ENCODE results near the gene RPL10A. TPM values are rescaled to one million over a fixed set of nuclear protein-coding genes. Genes with fewer than 3 reads are reported as not detected.
"Not testable (repeated sequence)": the region's sequence is repeated elsewhere in the genome, so short reads cannot be mapped to it uniquely, and the experiment has no call there.

RPL10A gene
- total RNA-seq, 2 experiments from 2014 or later: 2,144 to 2,205 TPM

GRCh38 chr6:35508027-35508426, 39.8 kb downstream of the RPL10A start:
- Mint-ChIP-seq H3K27ac (no peak overlapping the region), H3K27me3 (peaks cover 11% of the 10 kb centered on the region), H3K4me1 (ENCODE audit: low read depth) (no peaks in the 10 kb centered on the region), H3K4me3 (no peak overlapping the region), H3K36me3 (no peaks in the 10 kb centered on the region), H3K9me3 (no peaks in the 10 kb centered on the region)
- no peak for DNase-seq
- CTCF ChIA-PET: interaction anchor here (1.5 kb wide), 1 partner anchor 15 kb away, joined by 3 read pairs; no protein-coding TSS in a partner anchor
- intact Hi-C loops (cut with micrococcal nuclease): no loop called here
- POLR2A ChIA-PET: no interaction called here

- H3K27ac Mint-ChIP-seq: no peak overlapping the region
- H3K36me3 Mint-ChIP-seq: no peaks in the 10 kb centered on the region
- H3K4me3 Mint-ChIP-seq: no peak overlapping the region
- H3K4me1 Mint-ChIP-seq (ENCODE audit: low read depth): no peaks in the 10 kb centered on the region
- intact Hi-C loops (cut with micrococcal nuclease): no loop called here
- CTCF ChIA-PET: no interaction called here
- no peaks in the 10 kb centered on the region for H3K9me3 Mint-ChIP-seq
- H3K27me3 Mint-ChIP-seq: peaks cover 11% of the 10 kb centered on the region
- no peak for DNase-seq
- POLR2A ChIA-PET: no interaction called here
Observed at GRCh38 chr6:35508542-35508941, 40.3 kb downstream of the RPL10A start.

- DNase-seq: no peak
- Mint-ChIP-seq H3K4me1 (ENCODE audit: low read depth) (no peaks in the 10 kb centered on the region), H3K27me3 (peaks cover 11% of the 10 kb centered on the region), H3K27ac (no peak overlapping the region), H3K4me3 (no peak overlapping the region), H3K36me3 (no peaks in the 10 kb centered on the region), H3K9me3 (no peaks in the 10 kb centered on the region)
- CTCF ChIA-PET: interaction anchor here (1.6 to 1.8 kb wide), 2 partner anchors 12 to 13 kb away, joined by 4 to 7 read pairs; no protein-coding TSS in a partner anchor
- POLR2A ChIA-PET: no interaction called here
- intact Hi-C loops (cut with micrococcal nuclease): no loop called here
Observed at GRCh38 chr6:35510916-35511561, 42.8 kb downstream of the RPL10A start.

- POLR2A ChIA-PET: no interaction called here
- CTCF ChIA-PET: no interaction called here
Observed at GRCh38 chr6:35511562-35511941, 43.4 kb downstream of the RPL10A start.

GRCh38 chr6:35512006-35512405, 43.8 kb downstream of the RPL10A start:
- ChIA-PET POLR2A (no interaction called here), CTCF (no interaction called here)
- DNase-seq: no peak

More at GRCh38 chr6:35511562-35511941, 43.4 kb downstream of the RPL10A start:
- no peaks in the 10 kb centered on the region for H3K9me3 Mint-ChIP-seq
- H3K36me3 Mint-ChIP-seq: no peaks in the 10 kb centered on the region
- H3K4me3 Mint-ChIP-seq: no peak overlapping the region
- intact Hi-C loops (cut with micrococcal nuclease): no loop called here
- no peaks in the 10 kb centered on the region for H3K4me1 Mint-ChIP-seq (ENCODE audit: low read depth)
- no peak overlapping the region for H3K27ac Mint-ChIP-seq
- H3K27me3 Mint-ChIP-seq: peaks cover 11% of the 10 kb centered on the region
- no peak for DNase-seq

GRCh38 chr6:35512740-35513139, 44.5 kb downstream of the RPL10A start, which contains the start of gene TULP1:
Gene TULP1, minus strand, starts transcription at chr6:35512896. Its CDS starts 38 bp downstream, at chr6:35512858.
- Mint-ChIP-seq H3K4me1 (ENCODE audit: low read depth) (no peaks in the 10 kb centered on the region), H3K27ac (no peak within 1 kb of the TSS), H3K9me3 (no peaks in the 10 kb centered on the region), H3K4me3 (no peak within 1 kb of the TSS), H3K27me3 (peaks cover 11% of the 10 kb centered on the region), H3K36me3 (no peaks in the 10 kb centered on the region)
- CTCF ChIA-PET: no interaction called here
- intact Hi-C loops (cut with micrococcal nuclease): no loop called here
- POLR2A ChIA-PET: no interaction called here
- no peak for DNase-seq

More at GRCh38 chr6:35512006-35512405, 43.8 kb downstream of the RPL10A start:
- no peaks in the 10 kb centered on the region for H3K9me3 Mint-ChIP-seq
- no peak overlapping the region for H3K4me3 Mint-ChIP-seq
- H3K27ac Mint-ChIP-seq: no peak overlapping the region
- no peaks in the 10 kb centered on the region for H3K36me3 Mint-ChIP-seq
- intact Hi-C loops (cut with micrococcal nuclease): no loop called here
- no peaks in the 10 kb centered on the region for H3K4me1 Mint-ChIP-seq (ENCODE audit: low read depth)
- H3K27me3 Mint-ChIP-seq: peaks cover 11% of the 10 kb centered on the region

- no peaks in the 10 kb centered on the region for H3K36me3 Mint-ChIP-seq
- intact Hi-C loops (cut with micrococcal nuclease): no loop called here
- ChIA-PET POLR2A (no interaction called here), CTCF (no interaction called here)
- no peak for DNase-seq
- peaks cover 11% of the 10 kb centered on the region for H3K27me3 Mint-ChIP-seq
- no peak overlapping the region for H3K4me3 Mint-ChIP-seq
- no peaks in the 10 kb centered on the region for H3K4me1 Mint-ChIP-seq (ENCODE audit: low read depth)
- H3K27ac Mint-ChIP-seq: no peak overlapping the region
- H3K9me3 Mint-ChIP-seq: no peaks in the 10 kb centered on the region
Observed at GRCh38 chr6:35514587-35514986, 46.4 kb downstream of the RPL10A start.

- CTCF ChIA-PET: interaction anchor here (1.0 kb wide), 1 partner anchor 222 kb away, joined by 3 read pairs; no protein-coding TSS in a partner anchor
- H3K27me3 Mint-ChIP-seq; H3K36me3 Mint-ChIP-seq; POLR2A ChIA-PET; H3K4me3 Mint-ChIP-seq; intact Hi-C loops (cut with micrococcal nuclease); H3K9me3 Mint-ChIP-seq; H3K4me1 Mint-ChIP-seq (ENCODE audit: low read depth); H3K27ac Mint-ChIP-seq; DNase-seq: not testable (repeated sequence)
Observed at GRCh38 chr6:35515939-35516338, 47.7 kb downstream of the RPL10A start.

GRCh38 chr6:35516712-35517111, 48.5 kb downstream of the RPL10A start:
- no peak overlapping the region for H3K27ac Mint-ChIP-seq
- H3K27me3 Mint-ChIP-seq: peaks cover 2% of the 10 kb centered on the region
- H3K36me3 Mint-ChIP-seq: no peaks in the 10 kb centered on the region
- H3K4me1 Mint-ChIP-seq (ENCODE audit: low read depth): no peaks in the 10 kb centered on the region
- DNase-seq: no peak
- H3K9me3 Mint-ChIP-seq: no peaks in the 10 kb centered on the region
- intact Hi-C loops (cut with micrococcal nuclease): no loop called here
- ChIA-PET POLR2A (no interaction called here), CTCF (interaction anchor here (0.7 to 1.3 kb wide), 3 partner anchors 37 to 223 kb away, joined by 3 to 4 read pairs (median 3); partner anchors contain the start of gene ARMC12)
- H3K4me3 Mint-ChIP-seq: no peak overlapping the region

GRCh38 chr6:35517978-35518377, 49.8 kb downstream of the RPL10A start:
- H3K4me3 Mint-ChIP-seq; POLR2A ChIA-PET; H3K4me1 Mint-ChIP-seq (ENCODE audit: low read depth): not testable (repeated sequence)

GRCh38 chr6:35518566-35519312, 50.5 kb downstream of the RPL10A start:
- H3K36me3 Mint-ChIP-seq: no peaks in the 10 kb centered on the region
- POLR2A ChIA-PET: no interaction called here
- DNase-seq: no peak
- intact Hi-C loops (cut with micrococcal nuclease): no loop called here
- no peak overlapping the region for H3K27ac Mint-ChIP-seq
- H3K9me3 Mint-ChIP-seq: no peaks in the 10 kb centered on the region
- H3K4me1 Mint-ChIP-seq (ENCODE audit: low read depth): peaks cover 8% of the 10 kb centered on the region
- no peak overlapping the region for H3K4me3 Mint-ChIP-seq
- no peaks in the 10 kb centered on the region for H3K27me3 Mint-ChIP-seq
- CTCF ChIA-PET: interaction anchor here (5.9 kb wide), 1 partner anchor 217 kb away, joined by 125 read pairs; the partner anchor contains the start of gene ARMC12

More at GRCh38 chr6:35517978-35518377, 49.8 kb downstream of the RPL10A start:
- H3K36me3 Mint-ChIP-seq; intact Hi-C loops (cut with micrococcal nuclease); H3K27me3 Mint-ChIP-seq; H3K9me3 Mint-ChIP-seq; CTCF ChIA-PET; H3K27ac Mint-ChIP-seq; DNase-seq: not testable (repeated sequence)

- no peak overlapping the region for H3K4me3 Mint-ChIP-seq
- H3K9me3 Mint-ChIP-seq: no peaks in the 10 kb centered on the region
- peaks cover 8% of the 10 kb centered on the region for H3K4me1 Mint-ChIP-seq (ENCODE audit: low read depth)
- ChIA-PET POLR2A (no interaction called here), CTCF (interaction anchor here (0.7 to 5.9 kb wide), 3 partner anchors 33 to 238 kb away, joined by 3 to 125 read pairs (median 5); partner anchors contain the start of gene ARMC12)
- no peak overlapping the region for H3K27ac Mint-ChIP-seq
- intact Hi-C loops (cut with micrococcal nuclease): no loop called here
- DNase-seq: no peak
- H3K36me3 Mint-ChIP-seq: no peaks in the 10 kb centered on the region
- H3K27me3 Mint-ChIP-seq: no peaks in the 10 kb centered on the region
Observed at GRCh38 chr6:35519313-35520015, 51.3 kb downstream of the RPL10A start.
